Kidney (tissue), 14 donors: ENCODE results near the gene CDK2. TPM values are rescaled to one million over a fixed set of nuclear protein-coding genes. Genes with fewer than 3 reads are reported as not detected.

Source experiments
- DNase-seq, 5 donors: peaks; one replicate each; pipeline ENCODE4 v3.0.0-alpha.2; 2013 to 2020
- FAIRE-seq: peaks from 2 replicates; lab custom pipeline; 2012; peaks lifted over from hg19 to GRCh38; lab: Jason Lieb, UNC
- H3K27ac ChIP-seq, 2 donors: one replicate each; pipeline ENCODE4 v1.7.0; 2013; ENCODE audit warnings: low read depth in 2 of 2, low read length in 2 of 2, inconsistent platforms in 1 of 2
- H3K27me3 ChIP-seq: one replicate; pipeline ENCODE4 v1.7.1; 2013; ENCODE audit warnings: low read length, inconsistent platforms; ENCODE audit not compliant: control insufficient read depth, insufficient read depth
- H3K36me3 ChIP-seq, 3 donors: one replicate each; pipeline versions ENCODE4 v1.7.0 to v1.7.1; 2013; ENCODE audit warnings: low read length in 3 of 3, control low read depth in 1 of 3, inconsistent platforms in 1 of 3; ENCODE audit not compliant: insufficient read depth in 3 of 3, control insufficient read depth in 2 of 3
- H3K4me1 ChIP-seq, 3 donors: one replicate each; pipeline versions ENCODE4 v1.7.0 to v1.7.1; 2013; ENCODE audit warnings: low read length in 3 of 3, inconsistent platforms in 1 of 3, low read depth in 1 of 3; ENCODE audit not compliant: control insufficient read depth in 2 of 3, insufficient read depth in 2 of 3
- H3K4me3 ChIP-seq, 3 donors: one replicate each; pipeline versions ENCODE4 v1.7.0 to v1.8.1; 2013; ENCODE audit warnings: low read length in 3 of 3, control low read depth in 1 of 3, inconsistent platforms in 1 of 3
- H3K9ac ChIP-seq, 3 donors: one replicate each; pipeline versions ENCODE4 v1.7.0 to v1.7.1; 2013; ENCODE audit warnings: low read length in 3 of 3, control low read depth in 1 of 3, inconsistent platforms in 1 of 3
- H3K9me3 ChIP-seq, 3 donors: one replicate each; pipeline versions ENCODE4 v1.7.0 to v1.7.1; 2013; ENCODE audit warnings: low read length in 3 of 3, control low read depth in 1 of 3, inconsistent platforms in 1 of 3; ENCODE audit not compliant: control insufficient read depth in 2 of 3, insufficient read depth in 1 of 3
- intact Hi-C: fragments of 100-400 bp; cut with DNase I; formaldehyde crosslinking; loops from one replicate; pipeline ENCODE4 v1.11.1; 2022
- polyA plus RNA-seq: library from polyadenylated mRNA; stranded (reverse); fragments of 350-450 nt; fragmentation: Illumina TruSeq; extraction: RNeasy Lipid Tissue Mini Kit (QIAGEN cat#74804); gene quantifications from one replicate; pipeline ENCODE4 v1.2.3, GENCODE V29; 2014; ENCODE audit warnings: low read depth, low replicate concordance; ENCODE audit not compliant: insufficient read depth
- total RNA-seq: library from RNA; stranded (reverse); fragmentation: NEBNext Ultra II Directional; extraction: Animal tissue kit (Norgen Biotek cat#: 25700); gene quantifications from one replicate; pipeline ENCODE4 v1.2.1, GENCODE V29; 2021
- TF ChIP-seq, protein P1 (sequence below): IDR thresholded peaks from 3 replicates; pipeline ENCODE4 v1.5.1; 2012; ENCODE audit warnings: mild to moderate bottlenecking, moderate library complexity, borderline replicate concordance; ENCODE audit not compliant: insufficient read depth; ENCODE audit errors: extremely low read depth
- donor health status: control.
- donor health status: control.
- donor health status: control.
- donor health status: control.
- donor health status: control.
- donor health status: DM: yes; HTN: yes; CAD: no.
- donor health status: Normal renal cell carcinoma (clear cell type).

The CDK2 gene
- total and polyA plus RNA-seq, 2 donors from 2014 or later = 7.6 to 23.2 TPM

DNA sequence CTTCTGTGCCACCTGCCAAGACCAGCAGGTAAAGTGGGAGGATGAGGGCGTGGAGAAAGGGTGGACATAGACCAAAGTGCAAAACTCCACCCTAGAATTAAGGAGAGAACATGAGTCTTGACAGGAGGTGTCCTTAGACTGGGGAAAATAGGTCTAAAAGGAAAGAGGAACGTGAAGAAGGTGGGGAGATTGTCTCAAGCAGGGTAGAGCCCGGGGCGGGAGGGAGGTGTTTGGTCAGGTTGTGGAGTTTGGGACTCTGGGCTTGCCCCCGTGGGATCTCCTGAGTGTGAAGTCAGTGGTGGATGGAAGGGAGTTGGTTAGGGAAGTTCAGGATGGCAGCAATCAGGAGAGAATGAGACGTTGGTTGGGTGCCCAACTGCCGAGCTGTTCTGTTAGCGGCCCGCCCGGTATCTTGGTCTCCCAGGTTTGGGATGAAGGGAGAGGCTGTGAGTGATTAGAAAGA, 35.3 kb upstream of the CDK2 start:
- peak in 2 of 5 donors; percentile 4 to 45 for DNase-seq
- TF ChIP-seq, protein P1, sequence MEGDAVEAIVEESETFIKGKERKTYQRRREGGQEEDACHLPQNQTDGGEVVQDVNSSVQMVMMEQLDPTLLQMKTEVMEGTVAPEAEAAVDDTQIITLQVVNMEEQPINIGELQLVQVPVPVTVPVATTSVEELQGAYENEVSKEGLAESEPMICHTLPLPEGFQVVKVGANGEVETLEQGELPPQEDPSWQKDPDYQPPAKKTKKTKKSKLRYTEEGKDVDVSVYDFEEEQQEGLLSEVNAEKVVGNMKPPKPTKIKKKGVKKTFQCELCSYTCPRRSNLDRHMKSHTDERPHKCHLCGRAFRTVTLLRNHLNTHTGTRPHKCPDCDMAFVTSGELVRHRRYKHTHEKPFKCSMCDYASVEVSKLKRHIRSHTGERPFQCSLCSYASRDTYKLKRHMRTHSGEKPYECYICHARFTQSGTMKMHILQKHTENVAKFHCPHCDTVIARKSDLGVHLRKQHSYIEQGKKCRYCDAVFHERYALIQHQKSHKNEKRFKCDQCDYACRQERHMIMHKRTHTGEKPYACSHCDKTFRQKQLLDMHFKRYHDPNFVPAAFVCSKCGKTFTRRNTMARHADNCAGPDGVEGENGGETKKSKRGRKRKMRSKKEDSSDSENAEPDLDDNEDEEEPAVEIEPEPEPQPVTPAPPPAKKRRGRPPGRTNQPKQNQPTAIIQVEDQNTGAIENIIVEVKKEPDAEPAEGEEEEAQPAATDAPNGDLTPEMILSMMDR = no peak
- intact Hi-C loops = no loop called here

DNA sequence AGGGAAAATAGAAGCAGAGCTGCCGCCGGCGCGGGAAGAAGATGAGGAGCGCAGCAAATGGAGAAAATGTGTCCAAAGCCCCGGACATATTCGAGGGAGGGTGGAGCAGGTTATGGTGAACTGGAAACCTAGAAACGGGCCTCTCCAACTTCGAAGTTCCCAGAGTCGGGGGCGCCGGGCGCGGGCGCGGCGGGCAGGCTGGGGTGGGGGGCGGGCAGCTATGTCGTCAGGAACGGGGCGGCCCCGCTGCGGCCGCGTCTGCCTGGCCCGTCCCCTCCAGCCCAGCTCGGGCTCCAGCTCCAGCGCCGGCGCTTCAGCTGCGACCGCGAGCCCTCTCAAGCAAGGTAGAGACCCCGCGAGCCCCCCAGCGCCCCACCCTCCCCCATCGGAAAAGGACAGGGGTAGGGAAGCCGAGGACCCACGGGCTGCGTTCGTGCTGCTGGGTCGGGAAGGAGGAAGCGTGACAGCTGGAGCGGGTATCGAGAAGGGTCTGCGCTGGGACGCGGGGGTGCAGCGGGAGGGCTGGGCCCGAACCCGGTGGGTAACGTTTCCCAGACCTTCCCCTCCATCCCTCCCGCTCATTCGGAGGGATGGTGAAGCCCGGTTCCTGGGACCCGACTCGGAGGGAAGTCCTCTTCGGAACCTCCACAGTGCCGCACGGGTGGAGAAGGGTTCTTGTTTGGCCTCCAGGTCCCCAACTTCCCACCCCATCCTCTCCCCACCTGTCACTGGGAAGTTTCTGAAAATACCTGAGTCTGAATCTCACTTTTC, 34.7 kb upstream of the CDK2 start:
- Histone ChIP-seq H3K36me3 (no peaks in the 10 kb centered on the region), H3K9ac (peak overlapping the region; percentile 12 to 83 (median 26)), H3K4me3 (peak overlapping the region; percentile 57 to 71 (median 62)), H3K27me3 (peaks cover 8% of the 10 kb centered on the region), H3K9me3 (no peaks in the 10 kb centered on the region), H3K27ac (peak overlapping the region; percentile 8 to 33), H3K4me1 (peaks cover 0 to 14% (median 0%) of the 10 kb centered on the region in 3 donors)
- intact Hi-C loops = no loop called here
- DNase-seq = peak; percentile 49 to 87 (median 75)
- TF ChIP-seq, protein P1 = no peak
- FAIRE-seq = no peak

More for the DNA sequence above, 35.3 kb upstream of the CDK2 start:
- no peaks in the 10 kb centered on the region for H3K9me3 ChIP-seq
- H3K27me3 ChIP-seq = peaks cover 8% of the 10 kb centered on the region
- H3K4me3 ChIP-seq = peak overlapping the region; percentile 57 to 71 (median 57)
- H3K4me1 ChIP-seq = peaks cover 0 to 14% (median 0%) of the 10 kb centered on the region in 3 donors
- H3K36me3 ChIP-seq = no peaks in the 10 kb centered on the region
- no peak for FAIRE-seq
- H3K27ac ChIP-seq = peak overlapping the region in 1 of 2 donors; percentile 33
- peak overlapping the region; percentile 12 to 83 (median 26) for H3K9ac ChIP-seq

DNA sequence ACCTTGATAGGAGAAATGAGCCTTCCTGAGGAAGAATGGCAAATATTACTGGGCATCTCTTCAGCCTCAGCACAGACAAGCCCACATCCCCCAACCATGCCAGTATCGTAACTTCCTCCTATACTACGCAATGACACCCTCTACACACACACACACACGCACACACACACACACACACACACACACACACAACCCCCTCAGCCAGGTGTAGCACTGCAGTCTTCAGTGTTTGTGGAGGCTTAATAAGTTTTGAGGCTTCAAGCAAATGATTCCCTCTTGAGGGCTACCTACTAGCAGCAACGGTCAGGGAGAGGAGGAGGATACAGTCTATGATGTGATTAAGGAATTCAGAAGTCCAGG, 34.1 kb upstream of the CDK2 start:
- intact Hi-C loops = no loop called here
- Histone ChIP-seq H3K27ac (no peak overlapping the region), H3K4me3 (peak overlapping the region; percentile 44 to 71 (median 62)), H3K9ac (peak overlapping the region; percentile 7 to 42 (median 26)), H3K36me3 (no peaks in the 10 kb centered on the region), H3K4me1 (peaks cover 0 to 14% (median 0%) of the 10 kb centered on the region in 3 donors), H3K9me3 (no peaks in the 10 kb centered on the region), H3K27me3 (peaks cover 8% of the 10 kb centered on the region)
- DNase-seq (peak in 3 of 5 donors; percentile 17 to 33 (median 21)), FAIRE-seq (no peak)
- TF ChIP-seq, protein P1 = no peak
